H9 (cell line): Measurements from ENCODE around the gene ARHGAP10. TPM values are rescaled to one million over a fixed set of nuclear protein-coding genes. Genes with fewer than 3 reads are reported as not detected.

Source experiments
- DNase-seq: peaks from one replicate; pipeline ENCODE4 v3.0.0-alpha.2; 2017
- H2AFZ ChIP-seq: one replicate; pipeline ENCODE4 v1.6.1; 2013; ENCODE audit warnings: mild to moderate bottlenecking, low read length, control low read depth, moderate library complexity
- H2AK5ac ChIP-seq: 2 replicates; pipeline ENCODE4 v1.6.1; 2013; ENCODE audit warnings: low read length, control low read depth, mixed read lengths; ENCODE audit not compliant: insufficient read length
- H2BK120ac ChIP-seq: one replicate; pipeline ENCODE4 v1.6.1; 2013; ENCODE audit warnings: low read depth, mild to moderate bottlenecking, low read length, control low read depth, inconsistent platforms; ENCODE audit not compliant: poor library complexity, severe bottlenecking
- H2BK12ac ChIP-seq: 2 replicates; pipeline ENCODE4 v1.6.1; 2013; ENCODE audit warnings: low read length, control low read depth, mixed read lengths, low read depth; ENCODE audit not compliant: insufficient read length
- H2BK15ac ChIP-seq: 2 replicates; pipeline ENCODE4 v1.6.1; 2013; ENCODE audit warnings: low read depth, low read length, control low read depth
- H2BK20ac ChIP-seq: one replicate; pipeline ENCODE4 v1.6.1; 2013; ENCODE audit warnings: low read depth, mild to moderate bottlenecking, low read length, control low read depth, inconsistent platforms; ENCODE audit not compliant: poor library complexity, severe bottlenecking
- H2BK5ac ChIP-seq: 2 replicates; pipeline ENCODE4 v1.6.1; 2013; ENCODE audit warnings: low read length, control low read depth, mixed read lengths; ENCODE audit not compliant: insufficient read length
- H3K14ac ChIP-seq: 2 replicates; pipeline ENCODE4 v1.6.1; 2013; ENCODE audit warnings: low read length, control low read depth; ENCODE audit not compliant: insufficient read depth
- H3K18ac ChIP-seq: 2 replicates; pipeline ENCODE4 v1.6.1; 2013; ENCODE audit warnings: low read depth, mild to moderate bottlenecking, mixed read lengths, low read length, control low read depth; ENCODE audit not compliant: insufficient read length
- H3K23ac ChIP-seq: 2 replicates; pipeline ENCODE4 v1.6.1; 2013; ENCODE audit warnings: low read length, control low read depth, mixed read lengths, low read depth; ENCODE audit not compliant: insufficient read length
- H3K23me2 ChIP-seq: 2 replicates; pipeline ENCODE4 v1.6.1; 2013; ENCODE audit warnings: low read depth, mild to moderate bottlenecking, mixed read lengths, low read length, control low read depth; ENCODE audit not compliant: insufficient read length, poor library complexity, severe bottlenecking
- H3K27ac ChIP-seq: 2 replicates; pipeline ENCODE4 v1.5.1; 2013; ENCODE audit warnings: low read length, control low read depth, mixed read lengths, low read depth; ENCODE audit not compliant: insufficient read length
- H3K27me3 ChIP-seq: 2 replicates; pipeline ENCODE4 v1.6.1; 2013; ENCODE audit warnings: low read length, control low read depth, inconsistent platforms; ENCODE audit not compliant: insufficient read depth
- H3K4ac ChIP-seq: 2 replicates; pipeline ENCODE4 v1.6.1; 2013; ENCODE audit warnings: low read depth, mild to moderate bottlenecking, control low read depth, inconsistent platforms, low read length, moderate library complexity
- H3K4me1 ChIP-seq: 2 replicates; pipeline ENCODE4 v1.6.1; 2013; ENCODE audit warnings: low read length, control low read depth, inconsistent platforms; ENCODE audit not compliant: insufficient read depth
- H3K4me2 ChIP-seq: 2 replicates; pipeline ENCODE4 v1.6.1; 2013; ENCODE audit warnings: low read length, control low read depth, mixed read lengths; ENCODE audit not compliant: insufficient read length, insufficient read depth
- H3K56ac ChIP-seq: 2 replicates; pipeline ENCODE4 v1.6.1; 2013; ENCODE audit warnings: low read depth, mild to moderate bottlenecking, mixed read lengths, low read length, control low read depth; ENCODE audit not compliant: insufficient read length
- H3K79me1 ChIP-seq: 2 replicates; pipeline ENCODE4 v1.6.1; 2013; ENCODE audit warnings: low read depth, mild to moderate bottlenecking, moderate library complexity, low read length, control low read depth, inconsistent platforms; ENCODE audit not compliant: insufficient read depth, poor library complexity, severe bottlenecking
- H3K79me2 ChIP-seq: 2 replicates; pipeline ENCODE4 v1.6.1; 2013; ENCODE audit warnings: low read length, control low read depth, inconsistent platforms; ENCODE audit not compliant: insufficient read depth
- H3K9ac ChIP-seq: 2 replicates; pipeline ENCODE4 v1.6.1; 2013; ENCODE audit warnings: low read length, control low read depth, mixed read lengths; ENCODE audit not compliant: insufficient read length; ENCODE audit errors: extremely low read depth
- H3K9me3 ChIP-seq: one replicate; pipeline ENCODE4 v1.6.1; 2013; ENCODE audit warnings: low read depth, low read length, inconsistent platforms; ENCODE audit not compliant: control insufficient read depth
- H3T11ph ChIP-seq: one replicate; pipeline ENCODE4 v1.6.1; 2013; ENCODE audit warnings: mild to moderate bottlenecking, low read length, control low read depth, inconsistent platforms
- H4K20me1 ChIP-seq: one replicate; pipeline ENCODE4 v1.6.1; 2013; ENCODE audit not compliant: control insufficient read depth, insufficient read length, insufficient read depth
- H4K5ac ChIP-seq: 2 replicates; pipeline ENCODE4 v1.6.1; 2013; ENCODE audit warnings: low read depth, mild to moderate bottlenecking, mixed read lengths, low read length, control low read depth; ENCODE audit not compliant: insufficient read length
- H4K8ac ChIP-seq: replicated peaks from 2 replicates; pipeline ENCODE4 v1.6.1; 2013; ENCODE audit warnings: low read length, control low read depth, mixed read lengths, low read depth; ENCODE audit not compliant: insufficient read length
- H4K91ac ChIP-seq: 2 replicates; pipeline ENCODE4 v1.6.1; 2013; ENCODE audit warnings: low read depth, mild to moderate bottlenecking, moderate library complexity, mixed read lengths, low read length, control low read depth; ENCODE audit not compliant: insufficient read length
- H3K27ac Mint-ChIP-seq, 3 experiments: 2 replicates in 2 of 3; 3 replicates in 1 of 3; pipeline ENCODE4 v1.8.0; 2020 to 2021; ENCODE audit warnings: mixed read lengths in 3 of 3, mild to moderate bottlenecking in 1 of 3, moderate library complexity in 1 of 3
- H3K27me3 Mint-ChIP-seq: 2 replicates; pipeline ENCODE4 v1.8.0; 2021; ENCODE audit warnings: low read depth, mild to moderate bottlenecking, moderate library complexity, mixed read lengths
- H3K36me3 Mint-ChIP-seq, 3 experiments: 2 replicates in 2 of 3; 3 replicates in 1 of 3; pipeline ENCODE4 v1.8.0; 2020 to 2021; ENCODE audit warnings: low read depth in 3 of 3, mixed read lengths in 3 of 3; ENCODE audit not compliant: insufficient read depth in 1 of 3
- H3K4me1 Mint-ChIP-seq, 2 experiments: 2 replicates each; pipeline ENCODE4 v1.8.0; 2020; ENCODE audit warnings: mixed read lengths in 2 of 2
- H3K4me3 Mint-ChIP-seq, 2 experiments: 2 replicates in 1 of 2; 3 replicates in 1 of 2; pipeline ENCODE4 v1.8.0; 2020 to 2021; ENCODE audit warnings: mild to moderate bottlenecking in 2 of 2, mixed read lengths in 2 of 2, moderate library complexity in 1 of 2
- H3K9me3 Mint-ChIP-seq, 2 experiments: 2 replicates in 1 of 2; 3 replicates in 1 of 2; pipeline ENCODE4 v1.8.0; 2020; ENCODE audit warnings: mild to moderate bottlenecking in 2 of 2, mixed read lengths in 2 of 2, moderate library complexity in 1 of 2
- CTCF ChIP-seq: fragments of 200-600 bp; sonication (generic); conservative IDR thresholded peaks from 3 replicates; pipeline ENCODE4 v1.8.0; 2021; ENCODE audit warnings: antibody characterized with exemption, mild to moderate bottlenecking
- WGBS: extraction: QIAGEN DNeasy Blood & Tissue Kit; methylation state at CpG from one replicate; pipeline ENCODE4 v1.1.7; 2013; ENCODE audit warnings: missing lambda C conversion rate, low lambda C conversion rate, mixed read lengths; ENCODE audit not compliant: insufficient read length; ENCODE audit errors: extremely low coverage; 5-methylcytosine and 5-hydroxymethylcytosine counted together
- total RNA-seq: library from RNA; stranded (reverse); gene quantifications from 2 replicates; pipeline ENCODE4 v1.2.1, GENCODE V29; 2021

Gene ARHGAP10
- total RNA-seq, 1 experiment from 2014 or later = 7.8 TPM

DNA sequence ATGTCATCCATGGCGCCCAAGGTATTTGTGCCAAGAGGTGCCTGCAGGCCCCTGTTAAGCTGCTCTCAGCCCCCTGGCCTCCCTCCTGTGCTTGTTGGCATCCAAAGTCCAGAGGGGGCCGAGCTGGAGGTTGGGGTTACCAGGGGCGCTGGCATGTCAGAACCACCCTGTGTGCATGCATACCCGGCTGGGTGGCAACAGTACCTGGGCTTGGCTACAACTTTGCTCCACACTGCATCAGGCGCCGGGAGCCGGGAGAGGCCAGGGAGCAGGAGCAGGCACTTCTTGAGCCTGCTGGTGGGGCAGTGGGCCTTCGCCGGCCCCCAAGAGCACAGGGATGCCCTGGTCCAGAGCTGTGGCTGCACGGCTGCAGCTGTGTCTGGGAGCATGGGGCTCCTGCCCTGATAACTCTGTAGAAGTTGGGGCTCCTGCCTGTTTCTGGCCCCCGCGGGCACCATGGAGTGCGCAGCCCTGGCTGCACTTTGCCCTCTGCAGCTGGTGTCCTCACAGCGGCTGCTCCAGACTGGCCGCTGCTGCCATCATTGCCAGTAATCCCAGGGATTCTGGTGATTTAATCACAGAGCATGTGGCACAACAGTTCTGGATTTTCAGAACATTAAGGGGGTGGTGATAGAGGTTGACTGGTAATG lies 130.3 kb downstream of the ARHGAP10 start:
- no peak overlapping the region for H2BK120ac ChIP-seq
- no peak overlapping the region for H3K9ac ChIP-seq
- no peak overlapping the region for H2BK20ac ChIP-seq
- H3K9me3 Mint-ChIP-seq = peaks cover 2% of the 10 kb centered on the region in 2 experiments; a peak in 4 of 5 replicates
- WGBS = no CpG with 5 or more reads among the region's 15 CpGs
- no peaks in the 10 kb centered on the region for H4K20me1 ChIP-seq
- DNase-seq = no peak
- H3K4me1 ChIP-seq = peaks cover 3% of the 10 kb centered on the region; the same call in 1 of the 2 replicates
- H4K91ac ChIP-seq = no peak overlapping the region
- H4K8ac ChIP-seq = no peak overlapping the region
- no peak overlapping the region for H2BK12ac ChIP-seq
- H3K27ac Mint-ChIP-seq = no peak overlapping the region
- H3K4me3 Mint-ChIP-seq = no peak overlapping the region
- no peaks in the 10 kb centered on the region for H3K79me2 ChIP-seq
- peaks cover 2 to 10% (median 10%) of the 10 kb centered on the region in 3 experiments; a peak in 6 of 7 replicates for H3K36me3 Mint-ChIP-seq
- H2BK15ac ChIP-seq = no peak overlapping the region
- H3K27me3 Mint-ChIP-seq = no peaks in the 10 kb centered on the region
- no peak overlapping the region for H3K27ac ChIP-seq
- H3K14ac ChIP-seq = no peak overlapping the region; the same call in 1 of the 2 replicates
- H3K56ac ChIP-seq = no peak overlapping the region
- no peaks in the 10 kb centered on the region for H3K23me2 ChIP-seq
- H2AK5ac ChIP-seq = no peak overlapping the region
- H2AFZ ChIP-seq = no peak overlapping the region
- no peak overlapping the region for H3K4me2 ChIP-seq
- no peak for TF ChIP-seq CTCF
- H3T11ph ChIP-seq = no peak overlapping the region
- no peak overlapping the region for H4K5ac ChIP-seq
- no peak overlapping the region for H3K18ac ChIP-seq
- H3K23ac ChIP-seq = no peak overlapping the region
- peaks cover 29 to 35% of the 10 kb centered on the region in 2 experiments for H3K4me1 Mint-ChIP-seq
- no peak overlapping the region for H3K4ac ChIP-seq
- no peaks in the 10 kb centered on the region for H3K9me3 ChIP-seq
- no peaks in the 10 kb centered on the region for H3K27me3 ChIP-seq
- no peaks in the 10 kb centered on the region for H3K79me1 ChIP-seq
- no peak overlapping the region for H2BK5ac ChIP-seq
